CD1c-positive myeloid dendritic cell (primary cell): ENCODE results near the gene DCUN1D2.

ENCODE experiments used
- DNase-seq: peaks from one replicate; pipeline ENCODE4 v3.0.0-alpha.2; 2016; ENCODE audit errors: extremely low spot score

The DCUN1D2 gene

GRCh38 chr13:113519556-113519955 is 29.0 kb upstream of the DCUN1D2 start:
- no peak for DNase-seq

GRCh38 chr13:113518076-113518803 is 27.7 kb upstream of the DCUN1D2 start:
- DNase-seq = no peak

GRCh38 chr13:113514847-113515246 is 24.3 kb upstream of the DCUN1D2 start:
- DNase-seq = no peak

- DNase-seq = no peak
These were observed 23.2 kb upstream of the DCUN1D2 start for GRCh38 chr13:113513761-113514160.

- DNase-seq = no peak
These were observed 20.9 kb upstream of the DCUN1D2 start for GRCh38 chr13:113511361-113511760.

GRCh38 chr13:113510871-113511270 is 20.4 kb upstream of the DCUN1D2 start:
- DNase-seq = no peak

GRCh38 chr13:113509989-113510388 is 19.5 kb upstream of the DCUN1D2 start:
- no peak for DNase-seq

GRCh38 chr13:113508521-113509254 is 18.2 kb upstream of the DCUN1D2 start:
- peak; percentile 78 for DNase-seq

- no peak for DNase-seq
These were observed 17.2 kb upstream of the DCUN1D2 start for GRCh38 chr13:113507505-113508345.

GRCh38 chr13:113506871-113507388 is 16.4 kb upstream of the DCUN1D2 start:
- DNase-seq = no peak

- peak; percentile 54 for DNase-seq
These were observed 15.6 kb upstream of the DCUN1D2 start for GRCh38 chr13:113506025-113506685.

- no peak for DNase-seq
These were observed 12.2 kb upstream of the DCUN1D2 start for GRCh38 chr13:113502686-113503085.

GRCh38 chr13:113500530-113501265 is 10.2 kb upstream of the DCUN1D2 start:
- no peak for DNase-seq

- no peak for DNase-seq
These were observed 9.4 kb upstream of the DCUN1D2 start for GRCh38 chr13:113499936-113500335.

GRCh38 chr13:113498905-113499304 is 8.4 kb upstream of the DCUN1D2 start:
- no peak for DNase-seq

GRCh38 chr13:113497217-113497616 is 6.7 kb upstream of the DCUN1D2 start:
- DNase-seq = no peak

- no peak for DNase-seq
These were observed 5.1 kb upstream of the DCUN1D2 start for GRCh38 chr13:113495494-113496210.

- DNase-seq = peak; percentile 74
These were observed 2.9 kb upstream of the DCUN1D2 start for GRCh38 chr13:113493315-113493951.

- no peak for DNase-seq
These were observed 1.5 kb upstream of the DCUN1D2 start for GRCh38 chr13:113491982-113492381.

- DNase-seq = peak; percentile 47
These were observed 940 bp upstream of the DCUN1D2 start for GRCh38 chr13:113491418-113491883.
